CD4-positive, alpha-beta memory T cell (primary cell): ENCODE data around the gene NFKBIB. TPM values are rescaled to one million over a fixed set of nuclear protein-coding genes. Genes with fewer than 3 reads are reported as not detected.
"Not testable (repeated sequence)": the region's sequence is repeated elsewhere in the genome, so short reads cannot be mapped to it uniquely, and the experiment has no call there.

ENCODE experiments used
- CTCF ChIA-PET: fragments of 350-600 bp; sonication (Branson Sonifier 250); formaldehyde crosslinking; loops from one replicate; lab custom pipeline; 2021; ENCODE audit warnings: inconsistent platforms; ENCODE audit not compliant: partially characterized antibody; lab: Charles Lee
- POLR2A ChIA-PET: fragments of 350-600 bp; sonication (Branson Sonifier 250); formaldehyde crosslinking; loops from one replicate; lab custom pipeline; 2021; ENCODE audit not compliant: partially characterized antibody; lab: Charles Lee
- DNase-seq, 5 donors: peaks; one replicate each; pipeline versions ENCODE4 v3.0.0 to v3.0.0-alpha.2; 2020 to 2022; ENCODE audit warnings: mixed read lengths in 1 of 5
- H3K27ac ChIP-seq: one replicate; pipeline ENCODE4 v1.7.0; 2013; ENCODE audit warnings: low read depth, low read length
- H3K27me3 ChIP-seq: 2 replicates; pipeline ENCODE4 v1.7.0; 2013; ENCODE audit warnings: mild to moderate bottlenecking, low read length, moderate library complexity; ENCODE audit not compliant: insufficient read depth
- H3K36me3 ChIP-seq: 2 replicates; pipeline ENCODE4 v1.7.0; 2013; ENCODE audit warnings: mild to moderate bottlenecking, low read length, moderate library complexity; ENCODE audit not compliant: insufficient read depth
- H3K4me1 ChIP-seq: 2 replicates; pipeline ENCODE4 v1.7.0; 2013; ENCODE audit warnings: mild to moderate bottlenecking, low read length, moderate library complexity; ENCODE audit not compliant: insufficient read depth
- H3K4me3 ChIP-seq, 2 donors: one replicate each; pipeline ENCODE4 v1.7.0; 2013; ENCODE audit warnings: low read length in 2 of 2, mild to moderate bottlenecking in 1 of 2
- H3K9me3 ChIP-seq, 2 donors: one replicate each; pipeline ENCODE4 v1.7.0; 2013; ENCODE audit warnings: low read length in 2 of 2, control low read depth in 1 of 2; ENCODE audit not compliant: control insufficient read depth in 1 of 2
- H3K27ac Mint-ChIP-seq, 7 donors: one replicate each; pipeline ENCODE4 v1.8.0; 2020 to 2021; ENCODE audit warnings: mixed read lengths in 7 of 7, mild to moderate bottlenecking in 6 of 7, inconsistent platforms in 3 of 7, moderate library complexity in 3 of 7
- H3K27me3 Mint-ChIP-seq, 2 donors: one replicate each; pipeline ENCODE4 v1.8.0; 2020 to 2021; ENCODE audit warnings: mixed read lengths in 2 of 2
- H3K36me3 Mint-ChIP-seq, 2 donors: one replicate each; pipeline ENCODE4 v1.8.0; 2020 to 2021; ENCODE audit warnings: mixed read lengths in 2 of 2, inconsistent platforms in 1 of 2, mild to moderate bottlenecking in 1 of 2
- H3K4me1 Mint-ChIP-seq, 4 donors: one replicate each; pipeline ENCODE4 v1.8.0; 2020 to 2021; ENCODE audit warnings: mixed read lengths in 4 of 4, mild to moderate bottlenecking in 1 of 4
- H3K4me3 Mint-ChIP-seq, 8 donors: one replicate each; pipeline ENCODE4 v1.8.0; 2020 to 2021; ENCODE audit warnings: mixed read lengths in 8 of 8, mild to moderate bottlenecking in 7 of 8, moderate library complexity in 6 of 8, inconsistent platforms in 3 of 8
- H3K9me3 Mint-ChIP-seq, 8 donors: one replicate each; pipeline ENCODE4 v1.8.0; 2020 to 2021; ENCODE audit warnings: mixed read lengths in 8 of 8, mild to moderate bottlenecking in 5 of 8, inconsistent platforms in 3 of 8, moderate library complexity in 1 of 8
- intact Hi-C: fragments of 100-400 bp; cut with micrococcal nuclease; formaldehyde crosslinking; loops from one replicate; pipeline ENCODE4 v1.15.1; 2023
- polyA plus RNA-seq, 2 donors: library from polyadenylated mRNA; unstranded; fragments of 300-500 nt; fragmentation: Illumina TruSeq; gene quantifications; one replicate each; pipeline ENCODE4 v1.2.3, GENCODE V29; 2021
- total RNA-seq, 2 experiments: library from RNA; stranded (reverse); gene quantifications; one replicate each; pipeline ENCODE4 v1.2.3, GENCODE V29; 2021

The NFKBIB gene
- total and polyA plus RNA-seq, 4 experiments from 2014 or later, result 7.2 to 26.0 (median 19.5) TPM

- peak overlapping the region; percentile 89 for H3K27ac ChIP-seq
- peak overlapping the region in 6 of 7 donors; percentile 12 to 97 (median 92) for H3K27ac Mint-ChIP-seq
- H3K36me3 ChIP-seq, result peaks cover 4% of the 10 kb centered on the region
- peak overlapping the region in 1 of 2 donors; percentile 41 for H3K4me3 ChIP-seq
- peaks cover 18 to 40% (median 28%) of the 10 kb centered on the region in 4 donors for H3K4me1 Mint-ChIP-seq
- ChIA-PET POLR2A (interaction anchor here (0.6 to 3.9 kb wide), 14 partner anchors 8 to 476 kb away, joined by 4 to 36 read pairs (median 14); partner anchors contain the start of genes ECH1, FAM98C, NFKBIB and SIRT2), CTCF (interaction anchor here (0.6 to 4.6 kb wide), 11 partner anchors 9 to 477 kb away, joined by 3 to 52 read pairs (median 4); partner anchors contain the start of genes FAM98C, MRPS12 and SARS2)
- no peaks in the 10 kb centered on the region for H3K9me3 Mint-ChIP-seq
- intact Hi-C loops, result no loop called here
- no peaks in the 10 kb centered on the region for H3K27me3 ChIP-seq
- peak overlapping the region in 2 of 8 donors; percentile 89 to 91 for H3K4me3 Mint-ChIP-seq
- H3K27me3 Mint-ChIP-seq, result no peaks in the 10 kb centered on the region
- peaks cover 2 to 23% of the 10 kb centered on the region in 2 donors for H3K36me3 Mint-ChIP-seq
- H3K9me3 ChIP-seq, result no peaks in the 10 kb centered on the region
- DNase-seq, result no peak
- peaks cover 49% of the 10 kb centered on the region for H3K4me1 ChIP-seq
Observed at GRCh38 chr19:38879400-38879751, 20.4 kb upstream of the NFKBIB start.

- no peaks in the 10 kb centered on the region for H3K9me3 ChIP-seq
- peaks cover 4% of the 10 kb centered on the region for H3K36me3 ChIP-seq
- no peaks in the 10 kb centered on the region for H3K27me3 ChIP-seq
- POLR2A ChIA-PET, result interaction anchor here (1.4 to 3.9 kb wide), 5 partner anchors 7 to 31 kb away, joined by 6 to 36 read pairs (median 20); partner anchors contain the start of genes NFKBIB and SIRT2
- intact Hi-C loops, result no loop called here
- CTCF ChIA-PET, result interaction anchor here (1.0 to 3.1 kb wide), 5 partner anchors 11 to 478 kb away, joined by 3 to 17 read pairs (median 4); partner anchors contain the start of genes FAM98C, MRPS12 and SARS2
- peak overlapping the region; percentile 89 for H3K27ac ChIP-seq
- H3K4me3 ChIP-seq, result no peak overlapping the region
- peak overlapping the region in 4 of 8 donors; percentile 39 to 62 (median 48) for H3K4me3 Mint-ChIP-seq
- peaks cover 49% of the 10 kb centered on the region for H3K4me1 ChIP-seq
- peaks cover 2 to 20% of the 10 kb centered on the region in 2 donors for H3K36me3 Mint-ChIP-seq
- no peaks in the 10 kb centered on the region for H3K9me3 Mint-ChIP-seq
- no peaks in the 10 kb centered on the region for H3K27me3 Mint-ChIP-seq
- peak overlapping the region; percentile 52 to 87 (median 76) for H3K27ac Mint-ChIP-seq
- no peak for DNase-seq
- H3K4me1 Mint-ChIP-seq, result peaks cover 18 to 40% (median 28%) of the 10 kb centered on the region in 4 donors
Observed at GRCh38 chr19:38880076-38880881, 19.5 kb upstream of the NFKBIB start.

GRCh38 chr19:38880882-38881609 lies 18.7 kb upstream of the NFKBIB start:
- Mint-ChIP-seq H3K36me3 (peaks cover 2 to 18% of the 10 kb centered on the region in 2 donors), H3K9me3 (no peaks in the 10 kb centered on the region), H3K27me3 (no peaks in the 10 kb centered on the region), H3K4me1 (peaks cover 17 to 40% (median 27%) of the 10 kb centered on the region in 4 donors), H3K27ac (peak overlapping the region; percentile 42 to 90 (median 83)), H3K4me3 (peak overlapping the region in 1 of 8 donors; percentile 22)
- no peaks in the 10 kb centered on the region for H3K9me3 ChIP-seq
- intact Hi-C loops, result no loop called here
- ChIA-PET POLR2A (interaction anchor here (1.1 to 3.9 kb wide), 3 partner anchors 19 to 32 kb away, joined by 3 to 15 read pairs (median 6); partner anchors contain the start of genes NFKBIB and SIRT2), CTCF (interaction anchor here (1.1 to 1.4 kb wide), 3 partner anchors 12 to 111 kb away, joined by 3 to 4 read pairs (median 4); no protein-coding TSS in a partner anchor)
- peaks cover 49% of the 10 kb centered on the region for H3K4me1 ChIP-seq
- no peak for DNase-seq
- H3K27me3 ChIP-seq, result no peaks in the 10 kb centered on the region
- H3K27ac ChIP-seq, result peak overlapping the region; percentile 89
- H3K4me3 ChIP-seq, result no peak overlapping the region
- H3K36me3 ChIP-seq, result peaks cover 4% of the 10 kb centered on the region

- no peaks in the 10 kb centered on the region for H3K27me3 Mint-ChIP-seq
- no peak for DNase-seq
- peaks cover 2 to 12% of the 10 kb centered on the region in 2 donors for H3K36me3 Mint-ChIP-seq
- CTCF ChIA-PET, result interaction anchor here (0.7 kb wide), 1 partner anchor 15 kb away, joined by 3 read pairs; no protein-coding TSS in a partner anchor
- no peaks in the 10 kb centered on the region for H3K9me3 ChIP-seq
- H3K9me3 Mint-ChIP-seq, result no peaks in the 10 kb centered on the region
- POLR2A ChIA-PET, result interaction anchor here (0.8 to 1.4 kb wide), 2 partner anchors 13 to 17 kb away, joined by 3 read pairs; partner anchors contain the start of gene NFKBIB
- H3K4me3 ChIP-seq, result no peak overlapping the region
- H3K4me1 Mint-ChIP-seq, result peaks cover 5 to 30% (median 15%) of the 10 kb centered on the region in 4 donors
- peak overlapping the region in 5 of 7 donors; percentile 48 to 88 (median 80) for H3K27ac Mint-ChIP-seq
- H3K27me3 ChIP-seq, result no peaks in the 10 kb centered on the region
- peaks cover 5% of the 10 kb centered on the region for H3K36me3 ChIP-seq
- intact Hi-C loops, result no loop called here
- no peak overlapping the region for H3K27ac ChIP-seq
- no peak overlapping the region for H3K4me3 Mint-ChIP-seq
- peaks cover 31% of the 10 kb centered on the region for H3K4me1 ChIP-seq
Observed at GRCh38 chr19:38883286-38883685, 16.5 kb upstream of the NFKBIB start.

- H3K27me3 ChIP-seq, DNase-seq, POLR2A ChIA-PET, H3K27ac ChIP-seq, H3K27me3 Mint-ChIP-seq, H3K9me3 Mint-ChIP-seq, H3K9me3 ChIP-seq, H3K4me3 ChIP-seq, H3K4me3 Mint-ChIP-seq: not testable (repeated sequence)
- peaks cover 3 to 20% (median 10%) of the 10 kb centered on the region in 4 donors for H3K4me1 Mint-ChIP-seq
- peak overlapping the region in 3 of 7 donors; percentile 24 to 90 (median 71) for H3K27ac Mint-ChIP-seq
- H3K36me3 Mint-ChIP-seq, result peaks cover 2 to 19% of the 10 kb centered on the region in 2 donors
- CTCF ChIA-PET, result interaction anchor here (0.8 to 4.4 kb wide), 3 partner anchors 17 to 482 kb away, joined by 3 to 31 read pairs (median 4); partner anchors contain the start of gene FAM98C
- H3K36me3 ChIP-seq, result peaks cover 19% of the 10 kb centered on the region
- peaks cover 17% of the 10 kb centered on the region for H3K4me1 ChIP-seq
- intact Hi-C loops, result loop anchor here (5.0 kb wide), 1 partner anchor 157 kb away; no protein-coding TSS in a partner anchor
Observed at GRCh38 chr19:38884691-38885090, 15.1 kb upstream of the NFKBIB start.

DNA sequence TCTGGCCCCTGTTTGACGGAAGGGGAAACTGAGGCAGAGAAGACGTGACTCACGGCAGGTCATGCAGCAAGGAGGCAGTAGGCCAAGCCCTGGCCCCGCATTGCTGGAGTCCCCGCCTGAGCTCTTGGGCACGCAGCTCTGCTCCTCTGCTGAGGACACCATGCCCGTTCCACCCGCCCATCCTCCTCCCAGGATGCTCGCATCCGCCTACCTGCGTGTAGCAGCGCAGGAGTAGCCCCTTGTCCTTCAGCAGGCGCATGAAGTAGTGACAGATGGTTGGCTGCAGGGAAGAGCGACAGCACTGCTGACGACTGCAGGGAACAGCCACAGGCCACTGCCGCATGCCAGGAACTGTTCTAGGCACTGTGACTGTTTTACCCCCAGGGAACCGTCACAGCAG lies 10.9 kb upstream of the NFKBIB start:
- DNase-seq, result no peak
- H3K4me1 ChIP-seq, result peaks cover 4% of the 10 kb centered on the region
- CTCF ChIA-PET, result interaction anchor here (0.9 to 4.5 kb wide), 12 partner anchors 11 to 486 kb away, joined by 3 to 52 read pairs (median 4); partner anchors contain the start of genes FAM98C, MRPS12, RINL and SARS2
- H3K36me3 Mint-ChIP-seq, result peaks cover 5 to 23% of the 10 kb centered on the region in 2 donors
- H3K4me3 Mint-ChIP-seq, result no peak overlapping the region
- H3K27me3 Mint-ChIP-seq, result no peaks in the 10 kb centered on the region
- no peak overlapping the region for H3K27ac Mint-ChIP-seq
- no peaks in the 10 kb centered on the region for H3K9me3 Mint-ChIP-seq
- POLR2A ChIA-PET, result interaction anchor here (1.4 to 2.4 kb wide), 4 partner anchors 23 to 119 kb away, joined by 4 to 14 read pairs (median 6); no protein-coding TSS in a partner anchor
- intact Hi-C loops, result loop anchor here (5.0 kb wide), 1 partner anchor 162 kb away; no protein-coding TSS in a partner anchor
- H3K9me3 ChIP-seq, result no peaks in the 10 kb centered on the region
- peaks cover 0 to 7% (median 3%) of the 10 kb centered on the region in 4 donors for H3K4me1 Mint-ChIP-seq
- no peak overlapping the region for H3K27ac ChIP-seq
- H3K36me3 ChIP-seq, result peaks cover 19% of the 10 kb centered on the region
- no peak overlapping the region for H3K4me3 ChIP-seq
- no peaks in the 10 kb centered on the region for H3K27me3 ChIP-seq
